Upper lobe of left lung (tissue), 4 donors: ENCODE measurements around the gene RAPGEF1.

ENCODE experiments used
- CTCF ChIP-seq, 6 experiments: fragments of 450-650 bp in 4 of 6; fragments of 200-600 bp in 2 of 6; sonication (generic) in 2 of 6; IDR thresholded peaks; one replicate each; pipeline ENCODE4 v1.5.1; 2016 to 2019; ENCODE audit warnings: antibody characterized with exemption in 6 of 6
- EP300 ChIP-seq, 4 donors: sonication (generic); formaldehyde crosslinking; IDR thresholded peaks; one replicate each; pipeline ENCODE4 v1.5.1; 2017; ENCODE audit warnings: antibody characterized with exemption in 4 of 4, control low read depth in 2 of 4
- POLR2A ChIP-seq, 4 donors: fragments of 450-650 bp; IDR thresholded peaks; one replicate each; pipeline ENCODE4 v1.5.1; 2016 to 2017; ENCODE audit warnings: antibody characterized with exemption in 4 of 4, mild to moderate bottlenecking in 2 of 4
- POLR2AphosphoS5 ChIP-seq, 2 donors: sonication (generic); formaldehyde crosslinking; IDR thresholded peaks; one replicate each; pipeline ENCODE4 v1.5.1; 2017; ENCODE audit warnings: antibody characterized with exemption in 2 of 2

- no peak for TF ChIP-seq CTCF (IDR thresholded peaks at IDR 0.05)
- TF ChIP-seq POLR2A (IDR thresholded peaks at IDR 0.05) = no peak
- no peak for TF ChIP-seq POLR2AphosphoS5 (IDR thresholded peaks at IDR 0.05)
- TF ChIP-seq EP300 (IDR thresholded peaks at IDR 0.05) = no peak
These were observed 181.9 kb downstream of the RAPGEF1 start for GRCh38 chr9:131557855-131558548.
